Gastroesophageal sphincter (tissue), 4 donors: Measurements from ENCODE around the gene MYRF. TPM values are rescaled to one million over a fixed set of nuclear protein-coding genes. Genes with fewer than 3 reads are reported as not detected.

Experiments
- ATAC-seq: fragments of 150-250 bp; one replicate; pipeline ENCODE4 v1.9.1; 2016; ENCODE audit warnings: mild to moderate bottlenecking, moderate library complexity
- H3K27ac ChIP-seq, 4 donors: fragments of 200-600 bp; sonication (generic) in 3 of 4; 1 replicate in 3 of 4; 2 replicates in 1 of 4; pipeline ENCODE4 v1.5.1; 2016 to 2019
- H3K27me3 ChIP-seq: fragments of 200-600 bp; sonication (generic); one replicate; pipeline ENCODE4 v1.5.1; 2019
- H3K36me3 ChIP-seq, 2 donors: fragments of 200-600 bp; sonication (generic); one replicate each; pipeline ENCODE4 v1.5.1; 2019; ENCODE audit warnings: control low read depth in 1 of 2
- H3K4me1 ChIP-seq, 3 donors: fragments of 200-600 bp; sonication (generic); 1 replicate in 2 of 3; 2 replicates in 1 of 3; pipeline ENCODE4 v1.5.1; 2016 to 2019; ENCODE audit warnings: control low read depth in 2 of 3
- H3K4me3 ChIP-seq, 2 donors: fragments of 200-600 bp; sonication (generic); one replicate each; pipeline ENCODE4 v1.5.1; 2019; ENCODE audit warnings: mild to moderate bottlenecking in 1 of 2, moderate library complexity in 1 of 2
- H3K9me3 ChIP-seq, 3 donors: fragments of 200-600 bp; sonication (generic); one replicate each; pipeline ENCODE4 v1.5.1; 2017 to 2019; ENCODE audit warnings: control low read depth in 2 of 3
- EP300 ChIP-seq: sonication (generic); formaldehyde crosslinking; IDR thresholded peaks from one replicate; pipeline ENCODE4 v1.6.1; 2017; ENCODE audit warnings: antibody characterized with exemption, mild to moderate bottlenecking
- POLR2A ChIP-seq, 2 donors: fragments of 450-650 bp; IDR thresholded peaks; one replicate each; pipeline ENCODE4 v1.6.1; 2017; ENCODE audit warnings: antibody characterized with exemption in 2 of 2, mild to moderate bottlenecking in 2 of 2, moderate library complexity in 1 of 2
- POLR2AphosphoS5 ChIP-seq: sonication (generic); formaldehyde crosslinking; IDR thresholded peaks from one replicate; pipeline ENCODE4 v1.6.1; 2017; ENCODE audit warnings: antibody characterized with exemption
- WGBS, 2 donors: methylation state at CpG; one replicate each; pipeline ENCODE4 v1.1.5; 2018; ENCODE audit warnings: low coverage in 1 of 2; 5-methylcytosine and 5-hydroxymethylcytosine counted together
- total RNA-seq, 4 donors: library from RNA; depleted of rRNA; stranded (reverse); fragments of >200 nt; gene quantifications; one replicate each; pipeline ENCODE4 v1.1.0, GENCODE V29; 2016
- TF ChIP-seq, protein P1 (sequence below), 4 experiments: fragments of 200-600 bp in 2 of 4; fragments of 450-650 bp in 2 of 4; sonication (generic) in 1 of 4; IDR thresholded peaks; one replicate each; pipeline ENCODE4 v1.5.1; 2017 to 2019; ENCODE audit warnings: antibody characterized with exemption in 4 of 4, mild to moderate bottlenecking in 2 of 4, moderate library complexity in 2 of 4

The MYRF gene
- total RNA-seq, 4 donors from 2014 or later: 0.10 to 0.78 (median 0.19) TPM

DNA sequence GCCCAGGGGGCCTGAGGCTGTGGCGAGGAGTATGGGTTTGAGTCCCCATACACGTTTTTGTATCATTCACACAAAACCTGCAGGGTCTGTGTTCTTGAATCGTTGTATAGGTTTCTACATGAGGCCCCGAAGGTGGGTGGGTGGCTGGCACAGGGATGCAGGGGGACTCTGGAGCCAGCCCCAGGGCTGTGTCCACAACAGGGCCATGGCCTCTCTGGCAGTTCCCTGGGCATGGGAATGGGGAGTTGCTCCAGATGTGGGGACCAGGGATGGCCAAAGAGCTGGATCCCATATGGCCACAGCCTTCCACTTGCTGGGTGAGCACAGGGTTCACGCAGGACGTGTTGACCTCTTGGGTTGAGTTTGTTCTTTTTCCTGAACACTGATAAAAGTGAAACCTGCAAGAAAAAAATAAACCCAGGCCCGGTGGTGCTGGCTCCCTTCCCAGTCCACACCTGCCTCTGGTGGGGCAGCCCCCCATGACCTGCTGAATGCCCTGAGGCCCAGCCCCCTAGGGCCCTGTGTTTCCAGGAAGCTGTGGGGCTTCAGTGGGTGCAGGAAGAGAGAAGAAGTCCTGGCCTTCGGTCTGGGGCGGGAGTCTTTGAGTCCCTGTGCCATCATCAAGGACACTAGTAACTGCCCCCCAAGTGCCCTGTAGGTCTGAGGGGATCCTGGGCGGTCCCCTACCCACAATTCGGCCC lies 16.1 kb downstream of the MYRF start:
- Histone ChIP-seq H3K36me3 (no peaks in the 10 kb centered on the region), H3K9me3 (no peaks in the 10 kb centered on the region), H3K27me3 (peaks cover 20% of the 10 kb centered on the region), H3K27ac (no peak overlapping the region), H3K4me1 (peaks cover 0 to 6% (median 0%) of the 10 kb centered on the region in 3 donors), H3K4me3 (no peak overlapping the region)
- no peak for ATAC-seq
- 52 to 61% methylated on average over 3 to 4 of the region's 11 CpGs for WGBS, 2 donors
- TF ChIP-seq POLR2AphosphoS5 (no peak), EP300 (no peak), POLR2A (IDR thresholded peaks at IDR 0.05) (no peak)
- TF ChIP-seq, protein P1, sequence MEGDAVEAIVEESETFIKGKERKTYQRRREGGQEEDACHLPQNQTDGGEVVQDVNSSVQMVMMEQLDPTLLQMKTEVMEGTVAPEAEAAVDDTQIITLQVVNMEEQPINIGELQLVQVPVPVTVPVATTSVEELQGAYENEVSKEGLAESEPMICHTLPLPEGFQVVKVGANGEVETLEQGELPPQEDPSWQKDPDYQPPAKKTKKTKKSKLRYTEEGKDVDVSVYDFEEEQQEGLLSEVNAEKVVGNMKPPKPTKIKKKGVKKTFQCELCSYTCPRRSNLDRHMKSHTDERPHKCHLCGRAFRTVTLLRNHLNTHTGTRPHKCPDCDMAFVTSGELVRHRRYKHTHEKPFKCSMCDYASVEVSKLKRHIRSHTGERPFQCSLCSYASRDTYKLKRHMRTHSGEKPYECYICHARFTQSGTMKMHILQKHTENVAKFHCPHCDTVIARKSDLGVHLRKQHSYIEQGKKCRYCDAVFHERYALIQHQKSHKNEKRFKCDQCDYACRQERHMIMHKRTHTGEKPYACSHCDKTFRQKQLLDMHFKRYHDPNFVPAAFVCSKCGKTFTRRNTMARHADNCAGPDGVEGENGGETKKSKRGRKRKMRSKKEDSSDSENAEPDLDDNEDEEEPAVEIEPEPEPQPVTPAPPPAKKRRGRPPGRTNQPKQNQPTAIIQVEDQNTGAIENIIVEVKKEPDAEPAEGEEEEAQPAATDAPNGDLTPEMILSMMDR (IDR thresholded peaks at IDR 0.05): no peak

DNA sequence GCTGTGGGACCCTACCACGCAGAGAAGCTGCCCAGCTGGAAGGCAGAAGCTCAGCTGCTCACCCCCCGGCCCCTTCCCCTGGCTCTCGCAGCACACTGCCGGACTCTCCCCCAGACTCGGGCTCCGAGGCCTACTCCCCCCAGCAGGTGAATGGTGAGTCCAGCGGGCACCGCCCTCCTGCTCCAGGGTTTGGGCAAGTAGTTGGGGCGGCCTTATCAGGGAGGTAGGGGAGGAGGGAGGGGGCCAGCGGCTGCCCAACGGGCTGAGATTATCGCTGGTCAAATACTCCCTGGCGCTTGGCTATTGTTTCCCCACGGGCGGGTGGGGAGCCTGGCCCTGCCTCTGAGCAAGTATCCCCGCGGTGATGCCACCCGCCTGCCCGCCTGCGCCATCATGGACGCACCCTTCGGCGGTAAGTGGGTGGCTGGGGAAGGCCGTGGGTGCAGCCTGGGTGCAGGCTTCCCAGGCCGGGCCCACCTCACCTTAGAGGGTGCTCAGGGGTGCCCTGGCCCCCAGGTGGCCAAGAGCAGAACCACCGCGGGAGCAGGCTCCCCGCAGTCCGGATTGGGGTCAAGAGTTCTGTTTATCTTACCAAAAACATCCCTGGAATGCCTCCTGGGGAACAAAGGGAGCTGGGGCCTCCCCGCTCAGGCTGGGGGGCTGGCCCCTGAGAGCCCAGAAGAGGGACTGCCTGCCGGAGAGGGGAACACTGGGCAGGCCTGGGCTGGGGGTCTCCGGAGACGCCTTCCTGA lies 16.9 kb downstream of the MYRF start:
- H3K4me1 ChIP-seq: peaks cover 0 to 6% (median 0%) of the 10 kb centered on the region in 3 donors
- no peak for ATAC-seq
- peaks cover 12% of the 10 kb centered on the region for H3K27me3 ChIP-seq
- H3K36me3 ChIP-seq: no peaks in the 10 kb centered on the region
- H3K9me3 ChIP-seq: no peaks in the 10 kb centered on the region
- no peak overlapping the region for H3K4me3 ChIP-seq
- WGBS, 2 donors: no CpG with 5 or more reads among the region's 33 CpGs
- no peak overlapping the region for H3K27ac ChIP-seq
- TF ChIP-seq POLR2A (IDR thresholded peaks at IDR 0.05) (no peak), EP300 (no peak), POLR2AphosphoS5 (no peak)
- TF ChIP-seq, protein P1 (IDR thresholded peaks at IDR 0.05): no peak

DNA sequence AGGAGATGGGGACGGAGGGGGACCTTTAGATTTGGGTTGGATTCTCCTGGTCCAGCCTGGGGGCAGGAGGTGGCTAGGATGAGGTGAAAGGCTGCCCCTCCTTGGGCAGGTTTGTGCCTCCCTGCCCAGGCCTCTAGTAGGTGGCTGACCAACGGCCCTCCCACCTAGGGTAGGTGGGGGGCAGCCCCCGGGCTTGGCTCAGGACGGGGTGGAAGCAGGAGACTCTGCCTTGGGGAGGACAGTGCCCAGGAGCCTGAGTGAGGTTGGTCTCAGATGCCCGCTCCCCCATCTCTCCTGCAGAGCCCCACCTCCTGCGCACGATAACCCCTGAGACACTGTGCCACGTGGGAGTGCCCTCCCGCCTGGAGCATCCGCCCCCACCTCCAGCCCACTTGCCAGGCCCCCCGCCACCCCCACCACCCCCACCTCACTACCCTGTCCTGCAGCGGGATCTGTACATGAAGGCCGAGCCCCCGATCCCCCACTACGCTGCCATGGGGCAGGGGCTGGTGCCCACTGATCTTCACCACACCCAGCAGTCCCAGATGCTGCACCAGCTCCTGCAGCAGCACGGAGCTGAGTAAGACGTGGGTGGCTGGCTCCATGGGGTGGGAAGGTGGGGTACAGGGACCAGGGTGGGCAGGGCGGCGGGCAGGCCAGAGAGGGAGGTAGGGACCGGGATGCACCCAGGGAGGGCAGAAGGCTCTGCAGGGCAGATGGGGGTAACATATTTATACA lies 17.7 kb downstream of the MYRF start:
- no peak overlapping the region for H3K4me3 ChIP-seq
- no peak overlapping the region for H3K27ac ChIP-seq
- 67% methylated on average over 3 of the region's 20 CpGs; no CpG with 5 or more reads in 1 of the 2 donors for WGBS, 2 donors
- peaks cover 4% of the 10 kb centered on the region for H3K27me3 ChIP-seq
- H3K4me1 ChIP-seq: peaks cover 0 to 6% (median 0%) of the 10 kb centered on the region in 3 donors
- ATAC-seq: no peak
- no peak for TF ChIP-seq POLR2A (IDR thresholded peaks at IDR 0.05)
- TF ChIP-seq, protein P1 (IDR thresholded peaks at IDR 0.05): no peak
- no peak for TF ChIP-seq POLR2AphosphoS5
- no peak for TF ChIP-seq EP300
- no peaks in the 10 kb centered on the region for H3K9me3 ChIP-seq
- no peaks in the 10 kb centered on the region for H3K36me3 ChIP-seq

DNA sequence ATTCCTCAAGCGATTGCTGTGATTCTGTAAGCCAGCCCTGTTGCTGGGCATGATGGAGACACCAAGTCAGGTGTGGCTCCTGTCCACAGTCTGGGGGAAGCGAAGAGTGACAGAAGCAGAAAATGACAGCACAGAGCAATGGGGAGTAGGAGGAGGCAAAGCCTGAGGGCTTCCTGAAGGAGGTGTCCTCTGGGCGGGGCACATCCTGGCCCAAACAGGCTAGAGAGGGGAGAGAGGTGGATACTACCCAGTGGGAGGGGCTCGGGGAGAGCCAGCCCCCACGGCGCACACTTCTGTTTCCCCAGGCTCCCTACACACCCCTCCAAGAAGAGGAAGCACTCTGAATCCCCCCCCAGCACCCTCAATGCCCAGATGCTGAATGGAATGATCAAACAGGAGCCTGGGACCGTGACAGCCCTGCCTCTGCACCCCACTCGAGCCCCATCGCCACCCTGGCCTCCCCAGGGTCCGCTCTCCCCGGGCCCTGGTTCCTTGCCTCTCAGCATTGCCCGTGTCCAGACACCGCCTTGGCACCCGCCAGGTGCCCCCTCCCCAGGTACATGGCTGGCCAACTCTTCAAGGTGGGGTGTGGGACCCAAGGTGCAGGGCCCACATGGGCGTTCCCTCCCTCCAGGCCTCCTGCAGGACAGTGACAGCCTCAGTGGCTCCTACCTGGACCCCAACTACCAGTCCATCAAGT lies 18.9 kb downstream of the MYRF start:
- peaks cover 0 to 6% (median 0%) of the 10 kb centered on the region in 3 donors for H3K4me1 ChIP-seq
- no peak overlapping the region for H3K27ac ChIP-seq
- H3K27me3 ChIP-seq: no peaks in the 10 kb centered on the region
- WGBS, 2 donors: 79 to 100% methylated on average over 1 to 5 of the region's 15 CpGs
- no peaks in the 10 kb centered on the region for H3K9me3 ChIP-seq
- TF ChIP-seq POLR2AphosphoS5 (no peak), EP300 (no peak), POLR2A (IDR thresholded peaks at IDR 0.05) (no peak)
- TF ChIP-seq, protein P1 (IDR thresholded peaks at IDR 0.05): no peak
- H3K4me3 ChIP-seq: no peak overlapping the region
- ATAC-seq: no peak
- no peaks in the 10 kb centered on the region for H3K36me3 ChIP-seq
